Measurements from ENCODE around the gene OTOS. TPM values are rescaled to one million over a fixed set of nuclear protein-coding genes. Genes with fewer than 3 reads are reported as not detected.

Gene OTOS
- total RNA-seq, 2 experiments from 2014 or later, result not detected

- Histone ChIP-seq H2AFZ (ENCODE audit: low read length) (no peak overlapping the region), H3K36me3 (ENCODE audit: insufficient read depth, low read length) (no peaks in the 10 kb centered on the region), H3K79me2 (ENCODE audit: insufficient read depth, low read depth, low read length) (no peaks in the 10 kb centered on the region), H3K9me2 (ENCODE audit: insufficient read depth, low read length) (no peaks in the 10 kb centered on the region), H4K20me1 (ENCODE audit: insufficient read depth, low read length) (no peaks in the 10 kb centered on the region), H3K4me3 (ENCODE audit: low read depth, low read length, poor library complexity, severe bottlenecking) (no peak overlapping the region), H3K9me3 (ENCODE audit: low read length) (no peaks in the 10 kb centered on the region), H3K4me2 (ENCODE audit: low read length) (no peak overlapping the region), H3K4me1 (ENCODE audit: insufficient read depth, low read length, poor library complexity, severe bottlenecking) (no peaks in the 10 kb centered on the region), H3K27ac (ENCODE audit: low read depth, low read length, poor library complexity, severe bottlenecking) (no peak overlapping the region)
- ChIA-PET CTCF (ENCODE audit: unreplicated experiment) (no interaction called here), POLR2A (no interaction called here)
- DNase-seq (ENCODE audit: low spot score), result no peak
- intact Hi-C loops (cut with micrococcal nuclease; ENCODE audit: unreplicated experiment), result no loop called here
- TF ChIP-seq EZH2phosphoT487 (IDR thresholded peaks at IDR 0.05; ENCODE audit: borderline replicate concordance, low read depth, low read length) (no peak), CTCF (conservative IDR thresholded peaks at IDR 0.05; ENCODE audit: low read length) (no peak)
- no TSS peak for BruUV-seq (replicated peaks)
Measured at GRCh38 chr2:240151477-240152031, 11.1 kb upstream of the OTOS start.

DNA sequence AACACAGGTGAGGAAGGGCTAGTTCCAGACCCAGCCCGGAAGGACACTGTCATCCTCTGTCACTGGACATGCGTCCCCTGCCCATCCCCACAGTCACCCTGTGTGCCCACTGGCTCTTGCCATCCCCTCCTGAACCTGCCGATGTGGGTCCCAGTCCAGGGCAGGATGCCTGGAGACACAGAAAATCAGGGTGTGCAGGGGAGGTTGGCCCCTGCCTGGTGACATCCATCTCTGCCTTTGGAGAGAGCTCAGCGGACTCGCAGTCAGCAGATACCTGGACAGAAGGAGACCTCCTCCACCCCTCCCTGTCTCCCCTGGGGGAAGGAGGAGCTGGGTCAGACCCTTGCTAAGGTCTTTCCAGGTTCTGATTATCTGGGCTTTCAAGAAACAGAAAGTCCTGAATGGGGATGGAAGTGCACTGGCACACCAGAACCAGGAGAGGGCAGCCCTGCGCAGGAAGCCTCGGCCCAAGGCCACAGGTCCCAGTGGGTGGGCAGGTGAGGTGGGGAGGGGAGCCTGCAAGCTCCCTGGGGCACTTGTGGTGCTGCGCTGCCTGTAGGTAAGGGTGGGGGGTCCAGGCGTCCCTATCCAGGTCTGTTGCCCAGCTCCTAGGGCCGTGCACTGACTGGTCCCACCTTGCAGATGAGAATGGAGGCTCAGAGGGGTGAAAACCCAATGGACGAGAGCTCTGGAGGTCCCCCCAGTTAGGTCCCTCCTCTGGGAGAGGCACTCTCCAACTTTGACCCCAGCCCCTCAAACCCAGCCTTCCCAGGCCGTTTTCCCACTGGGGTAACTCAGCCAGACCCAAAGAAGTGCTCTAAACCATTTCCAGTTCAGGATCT is 9.7 kb upstream of the OTOS start:
- Histone ChIP-seq H3K4me3 (ENCODE audit: low read depth, low read length, poor library complexity, severe bottlenecking) (no peak overlapping the region), H3K79me2 (ENCODE audit: insufficient read depth, low read depth, low read length) (no peaks in the 10 kb centered on the region), H3K27ac (ENCODE audit: low read depth, low read length, poor library complexity, severe bottlenecking) (no peak overlapping the region), H2AFZ (ENCODE audit: low read length) (no peak overlapping the region), H4K20me1 (ENCODE audit: insufficient read depth, low read length) (no peaks in the 10 kb centered on the region), H3K4me1 (ENCODE audit: insufficient read depth, low read length, poor library complexity, severe bottlenecking) (no peaks in the 10 kb centered on the region), H3K36me3 (ENCODE audit: insufficient read depth, low read length) (no peaks in the 10 kb centered on the region), H3K4me2 (ENCODE audit: low read length) (no peak overlapping the region), H3K9me2 (ENCODE audit: insufficient read depth, low read length) (no peaks in the 10 kb centered on the region), H3K9me3 (ENCODE audit: low read length) (no peaks in the 10 kb centered on the region)
- no TSS peak for BruUV-seq (replicated peaks)
- peak; percentile 40 for DNase-seq (ENCODE audit: low spot score)
- TF ChIP-seq EZH2phosphoT487 (IDR thresholded peaks at IDR 0.05; ENCODE audit: borderline replicate concordance, low read depth, low read length) (no peak), CTCF (conservative IDR thresholded peaks at IDR 0.05; ENCODE audit: low read length) (peak; percentile 86)
- POLR2A ChIA-PET, result no interaction called here
- CTCF ChIA-PET (ENCODE audit: unreplicated experiment), result no interaction called here
- intact Hi-C loops (cut with micrococcal nuclease; ENCODE audit: unreplicated experiment), result loop anchor here (1.0 to 10.0 kb wide), 2 partner anchors 288 to 1115 kb away; no protein-coding TSS in a partner anchor
